Activated CD8-positive, alpha-beta memory T cell treated with anti-CD3 and anti-CD28 coated beads, Interleukin-2, amount 50 U/mL, for 1 hour (primary cell): Measurements from ENCODE around the gene ONECUT3.
"Not testable (repeated sequence)": the region's sequence is repeated elsewhere in the genome, so short reads cannot be mapped to it uniquely, and the experiment has no call there.

Source experiments
- DNase-seq: peaks from one replicate; pipeline ENCODE4 v3.0.0-alpha.2; 2020; ENCODE audit errors: extremely low read depth

The ONECUT3 gene

DNA sequence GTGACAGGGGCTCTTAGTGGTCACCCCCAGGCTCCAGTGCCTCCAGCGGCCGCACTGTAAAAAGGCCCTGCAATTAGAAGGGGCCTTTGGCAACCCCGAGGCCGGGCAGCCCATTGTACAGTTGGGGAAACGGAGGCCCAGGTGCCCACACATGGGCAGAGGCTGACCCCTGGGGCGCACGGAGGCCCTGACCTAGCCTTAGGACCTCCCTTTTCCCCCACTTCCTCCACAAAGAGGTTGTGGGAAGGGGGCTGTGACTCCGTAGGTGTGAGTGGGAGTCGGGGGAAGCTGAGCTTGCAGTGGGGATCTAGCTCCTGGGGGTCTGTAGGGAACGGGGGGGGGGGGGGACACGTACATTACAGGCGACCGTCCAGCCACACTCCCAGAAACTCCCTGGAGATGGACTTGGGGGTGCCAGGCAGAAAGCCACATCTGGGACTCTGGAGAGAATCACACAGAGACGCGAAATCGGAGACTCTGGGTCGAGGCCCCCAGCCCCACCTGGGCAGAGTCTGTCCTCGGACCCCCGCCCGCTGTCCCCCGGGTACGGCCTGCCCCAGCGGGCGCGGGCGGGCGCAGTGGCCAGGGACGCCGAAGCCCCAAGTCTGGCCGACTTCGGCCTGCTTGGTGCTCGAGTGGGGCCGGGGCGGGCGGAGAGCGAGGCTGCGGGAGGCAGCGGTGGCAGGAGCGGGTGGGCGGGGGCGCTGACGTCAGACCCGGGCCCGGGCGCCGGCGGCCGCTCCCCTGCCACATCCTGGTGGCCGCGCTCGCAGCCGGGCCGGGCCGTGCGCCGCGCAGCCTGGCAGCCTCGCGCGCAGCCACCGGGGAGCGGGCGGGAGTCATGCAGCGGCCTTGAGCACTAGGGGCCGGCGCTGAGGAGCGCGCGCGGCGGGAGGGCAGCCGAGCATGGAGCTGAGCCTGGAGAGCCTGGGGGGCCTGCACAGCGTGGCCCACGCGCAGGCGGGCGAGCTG, at the start of gene ONECUT3:
TSS of gene ONECUT3 (plus strand) at position 750 of the 972 bp plus-strand sequence. CDS start at position 907, 157 bp downstream.
- no peak for DNase-seq

DNA sequence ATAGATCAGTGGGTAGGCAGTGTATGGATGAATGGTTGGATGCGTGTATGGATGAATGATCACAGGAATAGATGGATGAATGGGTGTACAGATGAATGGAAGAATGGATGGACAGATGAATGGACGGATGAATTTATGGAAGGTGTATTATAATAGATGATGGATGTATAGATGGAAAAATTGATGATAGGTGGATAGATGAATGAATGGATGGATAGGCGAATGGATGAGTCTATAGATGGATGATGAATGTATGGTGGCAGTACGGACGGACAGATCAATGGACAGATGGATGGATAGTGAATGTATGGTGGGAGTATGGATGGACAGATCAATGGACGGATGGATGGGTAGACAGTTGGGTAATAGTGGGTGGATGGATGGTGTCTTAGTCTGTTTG, 49.0 kb upstream of the ONECUT3 start:
- DNase-seq, result no peak

DNA sequence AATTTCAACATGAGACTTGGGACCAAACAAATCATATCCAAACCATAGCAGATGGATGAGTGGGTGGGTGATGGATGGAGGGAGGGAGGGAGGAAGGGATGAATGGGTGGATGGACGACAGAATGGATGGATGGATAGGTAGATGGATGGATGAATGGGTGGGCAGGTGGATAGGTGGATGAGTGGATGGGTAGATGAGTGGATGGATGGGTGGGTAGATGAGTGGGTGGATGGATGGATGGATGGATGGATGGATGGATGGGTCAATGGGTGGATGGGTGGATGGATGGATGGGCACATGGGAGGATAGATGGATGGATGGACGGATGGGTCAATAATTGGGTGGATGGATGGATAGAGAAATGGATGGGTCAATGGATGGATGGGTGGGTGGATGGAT, 47.9 kb upstream of the ONECUT3 start:
- no peak for DNase-seq

DNA sequence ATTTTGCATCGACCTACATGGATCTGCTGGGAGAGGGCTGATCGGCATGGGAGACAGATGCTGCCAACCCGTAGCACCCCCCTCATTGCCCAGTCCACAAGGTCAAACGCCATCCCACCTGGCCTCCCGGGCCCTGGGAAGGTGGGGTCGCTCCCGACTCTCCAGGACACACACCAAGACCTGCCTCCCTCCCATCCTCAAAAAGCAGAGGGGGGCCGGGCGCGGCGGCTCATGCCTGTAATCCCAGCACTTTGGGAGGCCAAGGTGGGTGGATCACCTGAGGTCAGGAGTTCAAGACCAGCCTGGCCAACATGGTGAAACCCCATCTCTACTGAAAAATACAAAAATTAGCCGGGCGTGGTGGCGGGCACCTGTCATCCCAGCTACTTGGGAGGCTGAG, 46.7 kb upstream of the ONECUT3 start:
- not testable (repeated sequence) for DNase-seq

DNA sequence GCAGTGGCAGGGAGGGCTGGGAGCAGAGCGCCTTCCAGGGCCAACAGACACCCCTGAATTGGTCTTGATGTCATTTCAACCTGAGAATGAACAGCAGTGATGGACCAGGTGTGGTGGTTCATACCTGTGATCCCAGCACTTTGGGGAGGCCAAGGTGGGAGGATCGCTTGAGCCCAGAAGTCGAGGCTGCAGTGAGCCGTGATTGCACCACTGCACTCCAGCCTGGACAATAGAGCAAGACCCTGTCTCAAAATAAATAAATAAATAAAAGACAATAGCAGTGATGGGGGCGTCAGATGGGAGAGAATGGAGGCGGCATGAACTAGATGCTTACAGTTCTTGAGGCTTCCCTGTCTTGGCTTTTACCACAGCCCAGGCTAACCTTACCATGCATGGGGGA, 46.1 kb upstream of the ONECUT3 start:
- DNase-seq, result no peak

DNA sequence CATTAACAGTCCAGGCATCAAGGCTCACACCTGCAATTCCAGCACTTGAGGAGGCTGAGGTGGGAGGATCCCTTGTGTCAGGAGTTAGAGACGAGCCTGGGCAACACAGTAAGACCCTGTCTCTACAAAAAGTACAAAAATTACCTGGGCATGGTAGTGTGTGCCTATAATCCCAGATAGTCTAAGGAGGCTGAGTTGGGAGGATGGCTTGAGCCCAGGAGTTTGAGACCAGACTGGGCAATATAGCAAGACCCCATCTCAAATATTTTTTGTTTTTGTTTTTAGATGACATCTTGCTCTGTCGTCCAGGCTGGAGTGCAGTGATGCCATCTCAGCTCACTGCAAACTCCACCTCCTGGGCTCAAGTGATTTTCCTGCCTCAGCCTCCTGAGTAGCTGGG, 40.1 kb upstream of the ONECUT3 start:
- no peak for DNase-seq

DNA sequence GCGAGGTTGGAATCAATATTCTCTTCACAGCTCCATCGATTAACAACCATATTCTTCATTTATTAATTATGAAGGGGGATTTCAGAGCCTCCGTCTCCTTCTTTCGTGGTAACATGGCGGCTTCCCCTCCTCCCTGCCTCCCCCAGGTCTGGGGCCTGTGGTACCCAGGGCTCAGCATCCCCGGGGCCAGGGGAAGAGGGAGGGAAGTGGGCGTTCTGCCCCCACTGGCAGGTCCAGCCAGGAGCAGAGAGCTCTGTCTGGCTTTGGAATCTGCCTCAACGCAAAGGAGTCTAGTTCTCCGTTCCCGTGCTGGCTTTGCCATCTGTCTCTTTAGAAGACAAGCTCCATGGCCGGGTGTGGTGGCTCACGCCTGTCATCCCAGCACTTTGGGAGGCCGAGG, 37.8 kb upstream of the ONECUT3 start:
- no peak for DNase-seq

DNA sequence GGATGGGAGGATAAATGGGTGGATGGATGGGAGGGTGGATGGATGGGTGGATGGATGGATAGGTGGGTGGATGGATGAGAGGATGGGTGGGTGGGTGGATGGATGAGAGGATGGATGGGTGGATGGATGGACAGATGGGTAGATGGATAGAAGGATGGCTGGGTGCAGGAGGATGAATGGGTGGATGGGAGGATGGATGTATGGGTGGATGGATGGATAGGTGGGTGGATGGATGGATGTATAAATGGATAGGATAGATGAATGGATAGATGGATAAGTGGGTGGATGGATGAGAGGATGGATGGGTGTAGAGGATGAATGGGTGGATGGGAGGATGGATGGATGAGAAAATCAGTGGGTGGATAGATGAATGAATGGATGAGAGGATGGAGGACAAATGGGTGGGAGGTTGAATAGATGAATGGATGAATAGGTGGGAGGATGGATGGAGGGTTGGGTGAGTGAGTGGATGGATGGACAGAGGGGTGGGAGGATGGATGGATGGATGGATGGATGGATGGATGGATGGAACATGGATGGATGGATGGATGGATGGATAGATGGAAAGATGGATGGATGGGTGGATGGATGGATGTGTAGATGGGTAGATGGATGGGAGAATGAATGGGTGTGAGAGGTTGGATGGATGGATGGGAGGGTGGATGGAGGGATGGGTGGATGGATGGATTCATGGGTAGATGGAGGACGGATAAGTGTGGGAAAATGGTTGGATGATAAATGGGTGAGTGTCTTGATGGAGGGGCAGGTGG, 35.9 kb upstream of the ONECUT3 start:
- no peak for DNase-seq

DNA sequence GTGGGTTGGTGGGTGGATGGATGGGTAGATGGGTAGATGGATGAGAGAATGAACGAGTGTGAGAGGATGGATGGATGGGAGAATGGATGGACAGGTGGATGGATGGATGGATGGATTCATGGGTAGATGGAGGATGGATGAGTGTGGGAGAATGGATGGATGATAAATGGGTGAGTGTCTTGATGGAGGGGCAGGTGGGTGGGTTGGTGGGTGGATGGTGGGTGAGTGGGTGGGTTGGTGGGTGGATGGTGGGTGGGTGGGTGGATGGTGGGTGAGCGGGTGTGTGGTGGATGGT, 35.4 kb upstream of the ONECUT3 start:
- no peak for DNase-seq

DNA sequence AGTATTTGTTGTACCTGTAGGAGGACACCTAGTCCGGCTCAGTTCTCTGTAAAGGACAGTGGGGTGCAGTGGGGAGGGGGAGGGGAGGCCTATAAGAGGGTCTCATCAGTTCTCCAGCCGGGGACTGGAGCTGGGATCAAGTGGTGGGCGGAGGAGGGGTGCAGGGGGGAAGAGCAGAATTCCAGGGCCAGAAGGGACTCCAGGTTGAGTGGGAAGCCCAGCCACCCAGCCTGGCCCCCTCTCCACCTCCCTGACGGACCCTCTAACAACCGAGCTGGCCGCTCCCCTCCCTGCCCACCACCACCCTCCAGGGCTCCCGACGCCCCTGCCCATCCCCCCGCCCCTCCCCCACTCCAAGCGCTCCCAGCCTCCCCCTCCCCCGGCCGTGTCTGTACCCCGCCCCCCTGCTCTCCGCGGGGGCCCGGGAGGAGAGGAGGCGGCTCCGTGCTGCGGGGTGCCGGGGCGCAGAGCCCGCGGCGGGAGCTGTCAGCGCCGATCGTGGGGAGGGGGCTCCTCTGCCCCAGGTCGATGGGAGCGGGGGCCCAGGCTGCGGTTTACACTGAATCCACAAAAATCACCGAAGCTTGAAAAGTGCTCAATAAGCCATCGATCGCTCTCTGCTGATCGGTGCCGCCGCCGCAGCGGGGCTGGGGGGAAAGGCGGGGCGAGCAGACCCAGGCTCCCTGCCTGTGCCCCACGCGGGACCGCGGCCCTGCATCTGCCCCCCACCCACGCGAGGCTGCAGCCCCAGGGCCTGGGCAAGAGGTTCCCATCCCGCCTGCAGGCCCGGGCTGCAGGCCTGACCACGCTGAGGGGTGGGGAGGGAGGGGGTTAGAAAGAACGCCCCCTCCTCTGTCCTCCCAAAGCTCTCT, 34.6 kb upstream of the ONECUT3 start:
- DNase-seq, result no peak

DNA sequence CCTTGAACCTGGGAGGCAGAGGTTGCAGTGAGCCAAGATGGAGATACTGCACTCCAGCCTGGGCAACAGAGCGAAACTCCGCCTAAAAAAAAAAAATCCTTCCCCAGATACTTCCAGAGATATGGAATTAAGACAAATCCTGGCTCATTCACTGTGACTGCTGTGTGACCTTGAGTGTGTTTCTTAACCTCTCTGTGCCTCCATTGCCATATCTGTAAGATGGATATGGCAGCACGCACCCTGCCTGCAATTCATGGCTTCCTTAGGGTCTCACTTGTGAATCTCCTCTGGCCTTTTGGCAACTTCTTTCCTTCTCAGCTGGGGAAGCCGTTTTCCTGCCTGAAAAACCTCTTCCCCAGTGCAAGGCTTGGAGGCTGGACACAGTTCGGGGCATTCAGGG, 33.8 kb upstream of the ONECUT3 start:
- DNase-seq, result no peak

DNA sequence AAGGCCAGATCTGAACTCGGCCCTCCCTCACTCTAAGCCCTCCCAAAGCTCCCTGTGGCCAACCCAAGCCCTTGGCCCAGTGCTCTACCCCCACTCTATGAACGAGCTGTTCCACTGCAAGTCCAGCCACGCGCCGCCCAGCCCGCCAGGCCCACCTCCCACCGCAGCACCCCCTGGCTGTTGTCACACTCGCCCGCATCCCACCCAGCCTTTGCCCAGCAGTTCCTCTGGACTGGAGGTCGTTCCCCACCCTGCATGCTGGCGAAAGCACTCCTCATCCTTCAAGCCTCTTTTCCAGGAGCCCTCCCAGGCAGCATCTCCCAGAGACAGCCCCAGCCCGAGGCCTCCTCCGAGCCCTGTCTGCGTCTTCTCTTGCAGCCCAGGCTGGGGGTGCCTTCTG, 33.1 kb upstream of the ONECUT3 start:
- DNase-seq, result no peak

DNA sequence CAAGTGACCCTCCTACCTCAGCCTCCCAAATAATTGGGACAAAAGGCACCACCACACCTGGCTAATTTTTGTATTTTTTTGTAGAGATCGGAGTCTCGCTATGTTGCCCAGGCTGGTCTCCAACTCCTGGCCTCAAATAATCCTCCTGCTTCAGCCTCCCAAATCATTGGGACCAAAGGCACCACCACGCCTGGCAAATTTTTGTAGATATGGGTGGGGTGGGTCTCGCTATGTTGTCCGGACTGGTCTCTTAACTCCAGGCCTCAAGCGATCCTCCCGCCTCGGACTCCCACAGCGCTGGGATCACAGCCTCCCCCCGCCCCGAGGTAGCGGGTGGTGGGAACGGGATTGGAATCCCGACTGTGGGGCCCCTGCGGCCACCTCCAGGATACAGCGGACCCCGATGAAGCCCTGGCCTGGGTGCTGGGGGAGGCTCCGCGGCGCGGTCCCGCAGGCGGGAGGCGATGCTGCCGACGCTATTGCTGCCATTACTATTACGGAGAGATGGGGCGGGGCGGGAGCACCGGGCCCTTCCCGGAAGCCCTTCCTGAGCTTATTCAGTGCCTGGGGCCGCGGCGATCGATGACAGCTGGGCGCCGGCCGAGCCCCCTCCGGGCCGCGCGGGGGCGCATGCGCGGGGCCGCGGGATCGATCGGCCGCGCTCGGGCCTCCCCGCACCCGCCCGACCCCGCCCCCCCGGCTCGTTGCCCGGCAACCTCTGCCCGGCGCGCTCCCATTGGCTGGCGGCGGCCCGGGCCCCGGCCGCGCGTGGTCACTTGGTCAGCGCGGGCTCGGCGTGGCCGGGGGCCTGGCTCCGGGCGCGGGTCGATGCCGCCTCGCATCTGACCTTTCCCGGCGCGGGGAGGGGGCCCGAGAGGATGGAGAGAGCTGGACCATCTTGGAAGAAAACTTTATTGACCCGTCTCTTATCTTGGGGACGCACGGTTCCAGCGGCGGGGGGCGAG, 27.9 kb upstream of the ONECUT3 start:
- no peak for DNase-seq

DNA sequence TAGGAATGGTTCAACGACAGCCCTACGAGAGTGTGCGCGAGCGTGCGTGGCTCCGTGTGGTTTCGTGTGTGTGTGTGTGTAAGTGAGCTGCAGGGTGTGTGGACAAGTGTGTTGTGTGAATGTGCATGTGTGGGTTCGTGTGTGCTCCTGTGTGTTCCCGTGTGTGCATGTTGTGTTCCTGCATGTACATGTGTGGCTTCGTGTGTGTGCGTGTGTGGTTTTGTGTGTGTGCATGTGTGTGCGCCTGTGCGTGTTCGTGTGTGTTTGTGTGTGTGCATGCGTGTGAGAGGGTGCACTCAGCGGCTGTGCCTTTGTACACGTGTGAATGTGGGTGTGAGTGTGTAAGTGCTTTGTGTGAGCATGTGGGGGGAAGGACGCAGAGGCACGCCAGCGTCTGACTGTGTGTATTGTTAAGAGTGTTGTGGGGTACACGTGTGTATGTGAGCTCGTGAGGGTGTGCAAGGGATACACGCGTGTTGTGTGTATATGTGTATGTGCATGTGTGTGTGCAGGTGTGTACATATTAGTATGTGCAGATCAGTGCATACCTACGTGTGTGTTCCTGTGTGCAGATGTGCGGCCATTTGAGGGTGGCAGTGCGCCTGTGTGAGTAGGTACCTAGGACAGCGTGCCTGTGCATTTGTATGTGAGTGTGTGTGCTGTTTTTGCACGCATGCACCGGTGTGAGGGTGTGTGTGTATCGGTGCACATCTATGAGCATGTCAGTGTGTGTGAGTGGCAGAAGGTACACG, 24.3 kb upstream of the ONECUT3 start:
- no peak for DNase-seq

DNA sequence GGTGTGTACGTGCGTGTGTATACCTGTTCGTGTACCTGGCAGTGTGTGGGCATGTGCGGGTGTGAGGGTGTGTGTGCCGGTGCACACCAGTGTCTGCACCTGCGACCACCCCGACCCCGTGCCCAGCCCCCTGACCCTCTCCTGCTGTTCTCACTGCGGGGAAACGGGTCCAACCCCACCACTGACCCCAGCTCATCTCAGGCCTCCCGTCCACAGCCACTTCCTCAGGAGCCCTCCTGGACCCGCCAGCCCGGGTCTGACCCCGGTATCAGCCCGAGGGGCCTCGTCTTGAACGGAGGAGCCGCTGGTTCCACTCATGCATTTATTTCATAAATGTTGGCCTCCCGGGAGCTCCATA, 23.8 kb upstream of the ONECUT3 start:
- DNase-seq, result no peak

DNA sequence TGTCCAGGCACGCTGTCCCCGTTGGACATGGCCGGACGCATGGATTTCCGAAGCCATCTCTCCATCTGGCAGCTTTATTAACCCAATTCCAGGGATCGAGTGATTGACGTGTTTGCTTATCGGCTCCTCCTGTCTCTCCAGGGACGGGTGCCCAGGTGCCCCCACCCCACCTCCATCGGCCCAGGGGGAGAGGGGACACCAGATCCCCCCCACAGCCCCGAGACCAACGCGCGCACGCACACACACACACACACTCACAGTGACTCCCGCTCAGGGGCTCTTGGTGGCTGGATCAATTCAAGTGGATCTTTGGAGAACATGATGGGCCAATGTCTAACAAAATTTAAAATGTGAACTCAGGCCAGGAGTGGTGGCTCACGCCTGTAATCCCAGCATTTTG, 23.1 kb upstream of the ONECUT3 start:
- no peak for DNase-seq

DNA sequence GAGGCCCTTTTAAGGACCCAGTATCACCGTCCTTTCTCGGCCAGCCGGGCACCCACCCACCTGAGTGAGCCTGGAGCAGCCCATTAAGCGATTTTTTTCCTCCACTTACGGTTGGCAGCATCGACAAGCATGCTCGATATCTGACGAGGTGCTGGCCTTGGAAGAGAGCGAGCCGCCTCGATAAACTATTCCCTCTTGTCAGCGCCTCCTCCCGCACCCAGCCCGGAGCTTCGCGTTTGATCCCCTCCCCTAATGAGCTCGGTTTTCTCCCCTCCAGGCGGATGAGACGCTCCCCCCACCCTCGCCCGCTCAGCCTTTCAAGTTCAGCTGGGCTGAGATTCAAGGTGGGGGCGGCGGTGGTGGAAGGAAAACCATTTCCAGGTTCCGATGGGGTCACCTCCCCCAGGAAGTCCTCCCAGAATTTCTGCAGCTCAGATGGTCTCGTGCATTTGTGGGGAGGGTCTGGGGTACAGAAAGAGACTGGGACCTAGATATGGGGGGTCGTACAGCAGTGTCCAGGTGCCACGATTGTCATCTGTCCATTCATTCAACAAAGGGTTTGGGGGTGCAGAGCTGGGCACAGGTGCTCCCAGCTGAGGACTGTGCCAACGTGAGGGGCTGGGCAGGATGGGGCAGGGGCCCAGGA, 18.9 kb upstream of the ONECUT3 start:
- no peak for DNase-seq

DNA sequence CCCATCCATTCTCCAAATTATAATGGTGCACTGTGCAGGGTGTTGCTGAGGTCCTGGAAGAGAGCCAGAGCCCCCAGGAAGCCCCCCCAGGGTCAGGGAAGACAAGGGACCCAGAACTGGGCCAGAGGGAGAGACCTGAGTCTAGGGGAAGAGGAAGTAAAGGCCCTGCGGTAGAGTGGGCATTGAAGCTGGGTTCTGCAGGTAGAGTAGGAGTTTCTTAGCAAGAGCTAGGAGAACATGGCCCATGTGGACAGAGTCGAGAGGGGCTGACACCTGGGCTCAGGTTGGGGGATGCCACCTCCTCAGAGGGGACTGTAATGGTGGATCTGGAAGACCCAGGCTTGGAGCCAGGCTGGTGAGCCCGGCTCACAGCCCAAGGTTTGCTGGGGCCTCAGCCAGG, 17.0 kb upstream of the ONECUT3 start:
- no peak for DNase-seq

DNA sequence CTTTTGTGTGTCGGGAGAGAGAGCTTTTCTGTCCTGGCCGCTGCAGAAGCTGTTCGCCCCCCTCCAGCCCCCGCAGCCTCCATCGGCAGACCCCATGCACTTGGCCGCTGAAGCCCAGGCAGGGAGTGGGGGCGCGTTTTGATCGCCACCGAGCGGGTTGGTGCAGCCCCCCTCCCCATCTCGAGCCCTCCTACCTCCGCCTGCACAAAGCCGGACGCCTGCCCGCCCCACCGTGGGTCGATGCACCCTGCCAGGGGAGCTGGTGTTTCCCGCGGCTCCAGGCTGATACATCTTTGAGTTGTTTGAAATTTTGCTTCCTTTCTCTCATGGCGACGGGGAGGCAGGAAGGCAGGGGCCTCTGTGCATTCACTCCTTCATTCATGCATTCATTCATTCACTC, 16.4 kb upstream of the ONECUT3 start:
- no peak for DNase-seq
